Measurements from ENCODE around the gene LRMDA.

DNA sequence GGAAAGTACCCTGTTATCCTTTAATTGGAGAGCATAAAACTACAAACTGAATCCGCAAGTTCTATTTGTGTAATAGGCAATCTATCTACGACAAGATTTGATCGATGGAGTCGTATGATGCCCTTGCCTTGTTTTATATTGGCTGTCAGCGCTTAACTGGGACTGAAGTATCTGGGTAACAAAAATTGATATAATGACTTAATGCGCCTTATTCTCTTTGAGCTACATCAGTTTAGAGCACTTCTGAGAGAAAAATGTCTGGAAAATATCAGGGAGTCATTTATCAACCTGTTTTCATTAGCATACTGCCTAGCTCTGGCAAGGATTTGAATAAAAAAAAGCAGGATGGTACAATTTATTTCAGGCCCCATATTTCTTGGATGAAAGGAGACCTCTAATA lies 262.1 kb downstream of the LRMDA start:
- TF ChIP-seq, protein P1, sequence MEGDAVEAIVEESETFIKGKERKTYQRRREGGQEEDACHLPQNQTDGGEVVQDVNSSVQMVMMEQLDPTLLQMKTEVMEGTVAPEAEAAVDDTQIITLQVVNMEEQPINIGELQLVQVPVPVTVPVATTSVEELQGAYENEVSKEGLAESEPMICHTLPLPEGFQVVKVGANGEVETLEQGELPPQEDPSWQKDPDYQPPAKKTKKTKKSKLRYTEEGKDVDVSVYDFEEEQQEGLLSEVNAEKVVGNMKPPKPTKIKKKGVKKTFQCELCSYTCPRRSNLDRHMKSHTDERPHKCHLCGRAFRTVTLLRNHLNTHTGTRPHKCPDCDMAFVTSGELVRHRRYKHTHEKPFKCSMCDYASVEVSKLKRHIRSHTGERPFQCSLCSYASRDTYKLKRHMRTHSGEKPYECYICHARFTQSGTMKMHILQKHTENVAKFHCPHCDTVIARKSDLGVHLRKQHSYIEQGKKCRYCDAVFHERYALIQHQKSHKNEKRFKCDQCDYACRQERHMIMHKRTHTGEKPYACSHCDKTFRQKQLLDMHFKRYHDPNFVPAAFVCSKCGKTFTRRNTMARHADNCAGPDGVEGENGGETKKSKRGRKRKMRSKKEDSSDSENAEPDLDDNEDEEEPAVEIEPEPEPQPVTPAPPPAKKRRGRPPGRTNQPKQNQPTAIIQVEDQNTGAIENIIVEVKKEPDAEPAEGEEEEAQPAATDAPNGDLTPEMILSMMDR (IDR thresholded peaks at IDR 0.05): no peak
- no peak for TF ChIP-seq POLR2A (IDR thresholded peaks at IDR 0.05)
- no peak for TF ChIP-seq EP300 (IDR thresholded peaks at IDR 0.05)
- TF ChIP-seq POLR2AphosphoS5 (IDR thresholded peaks at IDR 0.05): no peak

All from sigmoid colon (tissue), 4 donors.